Measurements from ENCODE around the gene RAD51B. TPM values are rescaled to one million over a fixed set of nuclear protein-coding genes. Genes with fewer than 3 reads are reported as not detected.

The RAD51B gene
- total RNA-seq, 1 experiment from 2014 or later = 14.2 TPM

DNA sequence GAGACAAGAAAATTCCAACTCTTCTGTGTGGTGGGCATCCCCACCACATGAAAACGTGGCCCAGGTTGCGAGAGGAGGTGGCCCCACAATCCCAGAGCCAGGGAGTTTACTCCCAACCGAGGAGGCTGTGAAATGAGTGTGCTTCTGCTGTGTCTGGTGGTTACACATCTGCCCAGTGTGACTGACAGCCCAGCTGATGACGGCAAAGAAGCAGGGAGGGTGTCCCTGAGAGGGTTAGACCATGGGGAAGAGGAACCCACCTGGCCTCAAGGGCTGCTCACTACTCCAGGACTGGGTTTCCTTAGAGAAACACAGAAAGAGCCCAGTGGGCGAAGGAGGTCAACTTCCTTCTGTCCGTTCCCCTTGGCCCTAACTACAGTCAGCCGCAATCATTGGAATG lies 948.7 kb downstream of the RAD51B start:
- ATAC-seq (no peak), DNase-seq (ENCODE audit: low spot score) (no peak)
- TF ChIP-seq, protein P1, sequence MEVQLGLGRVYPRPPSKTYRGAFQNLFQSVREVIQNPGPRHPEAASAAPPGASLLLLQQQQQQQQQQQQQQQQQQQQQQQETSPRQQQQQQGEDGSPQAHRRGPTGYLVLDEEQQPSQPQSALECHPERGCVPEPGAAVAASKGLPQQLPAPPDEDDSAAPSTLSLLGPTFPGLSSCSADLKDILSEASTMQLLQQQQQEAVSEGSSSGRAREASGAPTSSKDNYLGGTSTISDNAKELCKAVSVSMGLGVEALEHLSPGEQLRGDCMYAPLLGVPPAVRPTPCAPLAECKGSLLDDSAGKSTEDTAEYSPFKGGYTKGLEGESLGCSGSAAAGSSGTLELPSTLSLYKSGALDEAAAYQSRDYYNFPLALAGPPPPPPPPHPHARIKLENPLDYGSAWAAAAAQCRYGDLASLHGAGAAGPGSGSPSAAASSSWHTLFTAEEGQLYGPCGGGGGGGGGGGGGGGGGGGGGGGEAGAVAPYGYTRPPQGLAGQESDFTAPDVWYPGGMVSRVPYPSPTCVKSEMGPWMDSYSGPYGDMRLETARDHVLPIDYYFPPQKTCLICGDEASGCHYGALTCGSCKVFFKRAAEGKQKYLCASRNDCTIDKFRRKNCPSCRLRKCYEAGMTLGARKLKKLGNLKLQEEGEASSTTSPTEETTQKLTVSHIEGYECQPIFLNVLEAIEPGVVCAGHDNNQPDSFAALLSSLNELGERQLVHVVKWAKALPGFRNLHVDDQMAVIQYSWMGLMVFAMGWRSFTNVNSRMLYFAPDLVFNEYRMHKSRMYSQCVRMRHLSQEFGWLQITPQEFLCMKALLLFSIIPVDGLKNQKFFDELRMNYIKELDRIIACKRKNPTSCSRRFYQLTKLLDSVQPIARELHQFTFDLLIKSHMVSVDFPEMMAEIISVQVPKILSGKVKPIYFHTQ (CRISPR knock-in tag; IDR thresholded peaks at IDR 0.05) = no peak
- TF ChIP-seq, protein P2, sequence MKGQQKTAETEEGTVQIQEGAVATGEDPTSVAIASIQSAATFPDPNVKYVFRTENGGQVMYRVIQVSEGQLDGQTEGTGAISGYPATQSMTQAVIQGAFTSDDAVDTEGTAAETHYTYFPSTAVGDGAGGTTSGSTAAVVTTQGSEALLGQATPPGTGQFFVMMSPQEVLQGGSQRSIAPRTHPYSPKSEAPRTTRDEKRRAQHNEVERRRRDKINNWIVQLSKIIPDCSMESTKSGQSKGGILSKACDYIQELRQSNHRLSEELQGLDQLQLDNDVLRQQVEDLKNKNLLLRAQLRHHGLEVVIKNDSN (CRISPR knock-in tag; IDR thresholded peaks at IDR 0.05) = no peak
- TF ChIP-seq, protein P3, sequence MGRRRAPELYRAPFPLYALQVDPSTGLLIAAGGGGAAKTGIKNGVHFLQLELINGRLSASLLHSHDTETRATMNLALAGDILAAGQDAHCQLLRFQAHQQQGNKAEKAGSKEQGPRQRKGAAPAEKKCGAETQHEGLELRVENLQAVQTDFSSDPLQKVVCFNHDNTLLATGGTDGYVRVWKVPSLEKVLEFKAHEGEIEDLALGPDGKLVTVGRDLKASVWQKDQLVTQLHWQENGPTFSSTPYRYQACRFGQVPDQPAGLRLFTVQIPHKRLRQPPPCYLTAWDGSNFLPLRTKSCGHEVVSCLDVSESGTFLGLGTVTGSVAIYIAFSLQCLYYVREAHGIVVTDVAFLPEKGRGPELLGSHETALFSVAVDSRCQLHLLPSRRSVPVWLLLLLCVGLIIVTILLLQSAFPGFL (CRISPR knock-in tag; IDR thresholded peaks at IDR 0.05; ENCODE audit: borderline replicate concordance) = no peak
- TF ChIP-seq JAZF1 (CRISPR knock-in tag; IDR thresholded peaks at IDR 0.05) (no peak), NR3C1 (CRISPR knock-in tag; conservative IDR thresholded peaks at IDR 0.05; ENCODE audit: low read depth) (no peak), CREB1 (CRISPR knock-in tag; IDR thresholded peaks at IDR 0.05) (no peak), AFF4 (CRISPR knock-in tag; IDR thresholded peaks at IDR 0.05; ENCODE audit: borderline replicate concordance) (no peak), NFYB (CRISPR knock-in tag; conservative IDR thresholded peaks at IDR 0.05; ENCODE audit: low read depth) (no peak), CREM (CRISPR knock-in tag; IDR thresholded peaks at IDR 0.05) (no peak), KAT7 (CRISPR knock-in tag; IDR thresholded peaks at IDR 0.05; ENCODE audit: borderline replicate concordance) (no peak), ZNF532 (CRISPR knock-in tag; IDR thresholded peaks at IDR 0.05; ENCODE audit: borderline replicate concordance) (no peak), ESRRA (CRISPR knock-in tag; IDR thresholded peaks at IDR 0.05; ENCODE audit: borderline replicate concordance) (no peak), USF2 (CRISPR knock-in tag; IDR thresholded peaks at IDR 0.05) (no peak), ZNF423 (CRISPR knock-in tag; IDR thresholded peaks at IDR 0.05) (no peak), OVOL2 (CRISPR knock-in tag; IDR thresholded peaks at IDR 0.05; ENCODE audit: borderline replicate concordance) (no peak)
- TF ChIP-seq, protein P4, sequence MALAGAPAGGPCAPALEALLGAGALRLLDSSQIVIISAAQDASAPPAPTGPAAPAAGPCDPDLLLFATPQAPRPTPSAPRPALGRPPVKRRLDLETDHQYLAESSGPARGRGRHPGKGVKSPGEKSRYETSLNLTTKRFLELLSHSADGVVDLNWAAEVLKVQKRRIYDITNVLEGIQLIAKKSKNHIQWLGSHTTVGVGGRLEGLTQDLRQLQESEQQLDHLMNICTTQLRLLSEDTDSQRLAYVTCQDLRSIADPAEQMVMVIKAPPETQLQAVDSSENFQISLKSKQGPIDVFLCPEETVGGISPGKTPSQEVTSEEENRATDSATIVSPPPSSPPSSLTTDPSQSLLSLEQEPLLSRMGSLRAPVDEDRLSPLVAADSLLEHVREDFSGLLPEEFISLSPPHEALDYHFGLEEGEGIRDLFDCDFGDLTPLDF (CRISPR knock-in tag; IDR thresholded peaks at IDR 0.05) = no peak
- TF ChIP-seq, protein P5, sequence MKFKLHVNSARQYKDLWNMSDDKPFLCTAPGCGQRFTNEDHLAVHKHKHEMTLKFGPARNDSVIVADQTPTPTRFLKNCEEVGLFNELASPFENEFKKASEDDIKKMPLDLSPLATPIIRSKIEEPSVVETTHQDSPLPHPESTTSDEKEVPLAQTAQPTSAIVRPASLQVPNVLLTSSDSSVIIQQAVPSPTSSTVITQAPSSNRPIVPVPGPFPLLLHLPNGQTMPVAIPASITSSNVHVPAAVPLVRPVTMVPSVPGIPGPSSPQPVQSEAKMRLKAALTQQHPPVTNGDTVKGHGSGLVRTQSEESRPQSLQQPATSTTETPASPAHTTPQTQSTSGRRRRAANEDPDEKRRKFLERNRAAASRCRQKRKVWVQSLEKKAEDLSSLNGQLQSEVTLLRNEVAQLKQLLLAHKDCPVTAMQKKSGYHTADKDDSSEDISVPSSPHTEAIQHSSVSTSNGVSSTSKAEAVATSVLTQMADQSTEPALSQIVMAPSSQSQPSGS (CRISPR knock-in tag; IDR thresholded peaks at IDR 0.05; ENCODE audit: borderline replicate concordance, low read depth) = no peak
- TF ChIP-seq, protein P6, sequence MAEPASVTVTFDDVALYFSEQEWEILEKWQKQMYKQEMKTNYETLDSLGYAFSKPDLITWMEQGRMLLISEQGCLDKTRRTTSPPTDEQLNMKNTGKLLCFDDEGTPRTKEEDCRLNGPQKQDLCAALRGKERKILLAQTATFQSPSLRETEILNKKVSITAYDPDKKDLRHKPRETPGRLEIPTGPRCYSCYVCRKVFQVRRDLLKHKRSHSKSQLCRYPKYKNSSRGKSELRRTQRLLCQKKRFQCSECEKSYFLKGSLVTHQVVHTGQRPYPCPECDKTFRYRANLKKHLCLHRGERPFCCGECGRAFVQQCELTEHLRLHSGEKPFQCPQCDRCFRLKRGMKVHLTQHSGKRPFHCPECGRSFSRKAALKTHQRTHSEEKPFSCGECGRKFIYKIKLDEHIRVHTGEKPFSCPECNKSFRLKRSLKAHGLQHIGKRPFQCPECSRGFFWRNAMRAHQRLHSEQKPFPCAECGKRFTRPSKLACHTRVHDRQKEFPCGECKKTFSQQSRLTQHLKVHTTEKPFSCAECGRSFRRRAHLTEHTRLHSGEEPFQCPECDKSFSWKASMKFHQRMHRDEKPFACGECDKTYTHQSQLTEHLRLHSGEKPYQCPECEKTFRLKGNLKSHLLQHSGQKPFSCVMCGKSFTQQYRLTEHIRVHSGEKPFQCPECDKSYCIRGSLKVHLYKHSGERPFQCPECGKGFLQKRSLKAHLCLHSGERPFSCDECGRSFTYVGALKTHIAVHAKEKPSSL (CRISPR knock-in tag; conservative IDR thresholded peaks at IDR 0.05) = no peak
- no peak overlapping the region for H3K27ac Mint-ChIP-seq
- H3K27me3 Mint-ChIP-seq (ENCODE audit: low read depth) = no peaks in the 10 kb centered on the region; the same call in 1 of the 2 replicates
- CTCF ChIA-PET = interaction anchor here (0.8 kb wide), 2 partner anchors 21 to 81 kb away, joined by 3 read pairs; no protein-coding TSS in a partner anchor
- peaks cover 15% of the 10 kb centered on the region for H3K4me1 Mint-ChIP-seq
- POLR2A ChIA-PET = no interaction called here
- H3K36me3 Mint-ChIP-seq = no peaks in the 10 kb centered on the region
- H3K9me3 Mint-ChIP-seq = no peaks in the 10 kb centered on the region
- no peak overlapping the region for H3K4me3 Mint-ChIP-seq
